H1 (cell line): ENCODE results near the gene MEF2B. TPM values are rescaled to one million over a fixed set of nuclear protein-coding genes. Genes with fewer than 3 reads are reported as not detected.

Source experiments
- CTCF ChIA-PET: fragments of 300-600 bp; sonication (Branson Sonifier 250); formaldehyde crosslinking; loops from one replicate; lab custom pipeline; 2021; ENCODE audit not compliant: partially characterized antibody; lab: Charles Lee
- POLR2A ChIA-PET: fragments of 300-600 bp; sonication (Branson Sonifier 250); formaldehyde crosslinking; loops from one replicate; lab custom pipeline; 2021; ENCODE audit warnings: inconsistent platforms; ENCODE audit not compliant: partially characterized antibody; lab: Charles Lee
- DNase-seq, 2 experiments: peaks; one replicate each; pipeline versions ENCODE4 v3.0.0 to v3.0.0-alpha.2; 2010 to 2022; ENCODE audit warnings: low spot score in 2 of 2, low read depth in 1 of 2, mixed read lengths in 1 of 2
- FAIRE-seq: peaks from 2 replicates; lab custom pipeline; 2011; peaks lifted over from hg19 to GRCh38; lab: Jason Lieb, UNC
- H2AFZ ChIP-seq: 2 replicates; pipeline ENCODE4 v1.8.1; 2012; ENCODE audit warnings: low read length, inconsistent platforms
- H2AK5ac ChIP-seq: 2 replicates; pipeline ENCODE4 v1.6.1; 2013; ENCODE audit warnings: low read depth, low read length
- H2BK120ac ChIP-seq: replicated peaks from 2 replicates; pipeline ENCODE3; 2013; ENCODE audit warnings: low read depth, low read length, inconsistent platforms
- H2BK12ac ChIP-seq: 2 replicates; pipeline ENCODE4 v1.6.1; 2013; ENCODE audit warnings: low read depth, low read length
- H2BK15ac ChIP-seq: 2 replicates; pipeline ENCODE4 v1.6.1; 2013; ENCODE audit warnings: low read length
- H2BK20ac ChIP-seq: 2 replicates; pipeline ENCODE4 v1.6.1; 2013; ENCODE audit warnings: low read length
- H2BK5ac ChIP-seq: 2 replicates; pipeline ENCODE4 v1.6.1; 2013; ENCODE audit warnings: low read depth, low read length
- H3K14ac ChIP-seq: 2 replicates; pipeline ENCODE4 v1.6.1; 2013; ENCODE audit warnings: inconsistent platforms; ENCODE audit not compliant: insufficient read length
- H3K18ac ChIP-seq: 2 replicates; pipeline ENCODE4 v1.6.1; 2013; ENCODE audit warnings: low read length; ENCODE audit errors: extremely low read depth
- H3K23ac ChIP-seq: 2 replicates; pipeline ENCODE4 v1.6.1; 2013; ENCODE audit warnings: inconsistent platforms; ENCODE audit not compliant: insufficient read length
- H3K23me2 ChIP-seq: 2 replicates; pipeline ENCODE4 v1.6.1; 2013; ENCODE audit warnings: low read depth, low read length
- H3K27ac ChIP-seq: 2 replicates; pipeline ENCODE4 v1.6.1; 2011; ENCODE audit warnings: low read depth, low read length, inconsistent platforms
- H3K27me3 ChIP-seq, 4 experiments: replicated peaks in 1 of 4; 1 replicate in 1 of 4; 2 replicates in 3 of 4; pipeline versions ENCODE4 v1.6.1 to v1.8.1; 2011 to 2013; ENCODE audit warnings: low read length in 3 of 4, mild to moderate bottlenecking in 3 of 4, inconsistent platforms in 2 of 4, mixed read lengths in 2 of 4, moderate library complexity in 1 of 4; ENCODE audit not compliant: control insufficient read depth in 3 of 4, insufficient read depth in 3 of 4; ENCODE audit errors: extremely low read depth in 1 of 4
- H3K36me3 ChIP-seq, 4 experiments: 2 replicates each; pipeline versions ENCODE4 v1.6.1 to v1.8.1; 2011 to 2013; ENCODE audit warnings: mild to moderate bottlenecking in 4 of 4, low read length in 3 of 4, moderate library complexity in 2 of 4, control low read depth in 1 of 4, inconsistent platforms in 1 of 4; ENCODE audit not compliant: insufficient read depth in 4 of 4, control insufficient read depth in 2 of 4
- H3K4ac ChIP-seq: replicated peaks from 2 replicates; pipeline ENCODE3; 2013; ENCODE audit warnings: low read length, low read depth, mixed read lengths, inconsistent platforms; ENCODE audit not compliant: insufficient read length
- H3K4me1 ChIP-seq, 4 experiments: replicated peaks in 1 of 4; 1 replicate in 1 of 4; 2 replicates in 3 of 4; pipeline versions ENCODE4 v1.6.1 to v1.8.1; 2011 to 2013; ENCODE audit warnings: low read length in 3 of 4, inconsistent platforms in 2 of 4, mixed read lengths in 1 of 4; ENCODE audit not compliant: insufficient read depth in 4 of 4, control insufficient read depth in 3 of 4
- H3K4me2 ChIP-seq, 2 experiments: 2 replicates each; pipeline versions ENCODE4 v1.6.1 to v1.8.1; 2011 to 2013; ENCODE audit warnings: low read depth in 2 of 2, low read length in 2 of 2, control low read depth in 1 of 2, inconsistent platforms in 1 of 2, mild to moderate bottlenecking in 1 of 2; ENCODE audit not compliant: insufficient read depth in 1 of 2
- H3K4me3 ChIP-seq, 4 experiments: fragments of 200-600, 300-600 bp in 1 of 4; sonication (generic), shearing (Covaris generic), sonication (Bioruptor Twin) in 1 of 4; 2 replicates each; pipeline versions ENCODE4 v1.5.1 to v1.8.1; 2011 to 2016; ENCODE audit warnings: low read length in 4 of 4, low read depth in 3 of 4, control low read depth in 2 of 4, inconsistent platforms in 2 of 4, mild to moderate bottlenecking in 2 of 4, mixed read lengths in 1 of 4, moderate library complexity in 1 of 4; ENCODE audit not compliant: insufficient read depth in 2 of 4; ENCODE audit errors: extremely low read depth in 1 of 4
- H3K56ac ChIP-seq: replicated peaks from 2 replicates; pipeline ENCODE3; 2013; ENCODE audit warnings: low read depth, mild to moderate bottlenecking, mixed read lengths, low read length, inconsistent platforms; ENCODE audit not compliant: insufficient read length
- H3K79me1 ChIP-seq: 2 replicates; pipeline ENCODE4 v1.6.1; 2013; ENCODE audit warnings: low read depth, low read length, control low read depth
- H3K79me2 ChIP-seq, 2 experiments: 2 replicates each; pipeline versions ENCODE4 v1.6.1 to v1.8.1; 2012 to 2013; ENCODE audit warnings: low read length in 2 of 2, mild to moderate bottlenecking in 2 of 2, inconsistent platforms in 1 of 2; ENCODE audit not compliant: insufficient read depth in 2 of 2, control insufficient read depth in 1 of 2
- H3K9ac ChIP-seq, 4 experiments: replicated peaks in 1 of 4; 1 replicate in 1 of 4; 2 replicates in 3 of 4; pipeline versions ENCODE4 v1.6.1 to v1.8.1; 2011 to 2013; ENCODE audit warnings: low read depth in 3 of 4, low read length in 3 of 4, control low read depth in 2 of 4, mild to moderate bottlenecking in 2 of 4, moderate library complexity in 2 of 4, inconsistent platforms in 1 of 4; ENCODE audit errors: extremely low read depth in 1 of 4
- H3K9me3 ChIP-seq, 2 experiments: 2 replicates each; pipeline versions ENCODE4 v1.6.1 to v1.8.1; 2012 to 2013; ENCODE audit warnings: mild to moderate bottlenecking in 2 of 2, moderate library complexity in 2 of 2, control low read depth in 1 of 2, inconsistent platforms in 1 of 2, low read depth in 1 of 2, low read length in 1 of 2, mixed read lengths in 1 of 2; ENCODE audit not compliant: insufficient read depth in 2 of 2
- H4K20me1 ChIP-seq, 2 experiments: replicated peaks in 1 of 2; 2 replicates each; pipeline versions ENCODE3 to v1.8.1; 2011 to 2013; ENCODE audit warnings: inconsistent platforms in 2 of 2, low read length in 2 of 2, mild to moderate bottlenecking in 1 of 2; ENCODE audit not compliant: insufficient read depth in 2 of 2, control insufficient read depth in 1 of 2
- H4K5ac ChIP-seq: 2 replicates; pipeline ENCODE4 v1.6.1; 2013; ENCODE audit warnings: low read length, low read depth, mixed read lengths, inconsistent platforms; ENCODE audit not compliant: insufficient read length
- H4K8ac ChIP-seq: 2 replicates; pipeline ENCODE4 v1.8.0; 2013; ENCODE audit warnings: mild to moderate bottlenecking, moderate library complexity, low read length, inconsistent platforms; ENCODE audit not compliant: insufficient read depth; ENCODE audit errors: extremely low read depth
- H4K91ac ChIP-seq: replicated peaks from 2 replicates; pipeline ENCODE3; 2013; ENCODE audit warnings: low read length, mixed read lengths, inconsistent platforms; ENCODE audit not compliant: insufficient read length
- ATF2 ChIP-seq: IDR thresholded peaks from 2 replicates; pipeline ENCODE4 v1.6.1; 2012; ENCODE audit warnings: low read length, inconsistent platforms
- HDAC2 ChIP-seq, 2 experiments: fragments of 300-600 bp in 1 of 2; sonication (generic) in 1 of 2; IDR thresholded peaks; 2 replicates each; pipeline ENCODE4 v1.6.1; 2011 to 2012; ENCODE audit warnings: low read depth in 2 of 2, low read length in 2 of 2, mild to moderate bottlenecking in 2 of 2, moderate library complexity in 2 of 2, borderline replicate concordance in 1 of 2, inconsistent platforms in 1 of 2
- KDM5A ChIP-seq: fragments of 200-600 bp; IDR thresholded peaks from 2 replicates; pipeline ENCODE4 v1.7.1; 2012; ENCODE audit warnings: mild to moderate bottlenecking, low read length, inconsistent platforms, mixed read lengths
- MAFK ChIP-seq: IDR thresholded peaks from 2 replicates; pipeline ENCODE4 v1.6.1; 2012; ENCODE audit warnings: low read depth, mild to moderate bottlenecking, improper control_type of control experiment, low read length
- RBBP5 ChIP-seq: IDR thresholded peaks from 2 replicates; pipeline ENCODE4 v1.7.1; 2012; ENCODE audit warnings: low read depth, mild to moderate bottlenecking, inconsistent platforms, low read length, moderate library complexity, borderline replicate concordance
- SP1 ChIP-seq: IDR thresholded peaks from 2 replicates; pipeline ENCODE4 v1.6.1; 2011; ENCODE audit warnings: low read depth, low read length
- TCF12 ChIP-seq: IDR thresholded peaks from 2 replicates; pipeline ENCODE4 v1.6.1; 2011; ENCODE audit warnings: low read depth, mild to moderate bottlenecking, low read length
- ZNF274 ChIP-seq: IDR thresholded peaks from 2 replicates; pipeline ENCODE4 v1.7.0; 2012; ENCODE audit warnings: low read length, borderline replicate concordance; ENCODE audit errors: extremely low read depth
- WGBS, 2 experiments: shearing (Covaris generic) in 1 of 2; methylation state at CpG; one replicate each; pipeline versions ENCODE4 v1.1.6 to v1.1.7; 2013 to 2015; ENCODE audit warnings: low lambda C conversion rate in 2 of 2, mixed read lengths in 2 of 2, inconsistent platforms in 1 of 2, low coverage in 1 of 2, missing lambda C conversion rate in 1 of 2; ENCODE audit not compliant: insufficient replicate concordance in 2 of 2, insufficient coverage in 1 of 2, insufficient read length in 1 of 2; ENCODE audit errors: extremely low coverage in 1 of 2, missing lambda C conversion rate in 1 of 2; 5-methylcytosine and 5-hydroxymethylcytosine counted together
- polyA plus RNA-seq, 7 experiments: library from polyadenylated mRNA; depleted of rRNA in 3 of 7; stranded (reverse) in 5 of 7; unstranded in 2 of 7; fragments of >200 nt in 5 of 7; fragments of 200-250 nt in 2 of 7; gene quantifications; 1 replicate in 5 of 7; 2 replicates in 1 of 7; 4 replicates in 1 of 7; pipeline versions ENCODE4 v1.2.1 to v1.2.3, GENCODE V29; 2011 to 2013; ENCODE audit warnings: missing spikeins in 2 of 7, mixed read lengths in 2 of 7
- total RNA-seq: library from RNA; stranded (reverse); fragmentation: NEBNext Ultra II Directional; extraction: Animal tissue kit (Norgen Biotek cat#: 25700); gene quantifications from 2 replicates; pipeline ENCODE4 v1.2.1, GENCODE V29; 2021
- TF ChIP-seq, protein P1 (sequence below): IDR thresholded peaks from 2 replicates; pipeline ENCODE4 v1.6.1; 2012; ENCODE audit warnings: inconsistent platforms

The MEF2B gene
- total and polyA plus RNA-seq, 2 of the 8 experiments (the other 6 are each of a cell fraction or from before 2014, with no cell fraction given) = 2.8 to 3.7 TPM

DNA sequence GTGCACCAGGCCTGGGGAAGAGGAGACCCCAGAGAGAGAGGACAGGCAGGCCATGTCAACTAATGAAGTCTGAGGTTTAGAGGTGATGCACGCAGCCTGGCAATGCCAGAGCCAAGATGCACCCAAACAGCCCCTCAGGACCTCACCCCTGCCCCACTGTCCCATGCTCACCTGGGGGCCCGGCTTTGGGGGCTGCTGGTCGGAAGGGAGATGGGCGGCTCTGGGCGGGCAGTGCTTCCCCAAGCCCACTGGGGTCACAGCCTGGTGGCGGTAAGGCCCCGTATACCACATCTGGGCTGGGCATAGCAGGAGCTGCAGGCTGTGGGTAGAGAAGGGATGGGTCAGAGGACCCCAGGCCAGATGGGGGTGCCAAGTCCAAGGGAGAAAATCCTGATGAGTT is 23.2 kb downstream of the MEF2B start:
- no peaks in the 10 kb centered on the region for H3K23me2 ChIP-seq
- 91% methylated on average over 7 of the region's 7 CpGs; no CpG with 5 or more reads in 1 of the 2 experiments for WGBS, 2 experiments
- no peaks in the 10 kb centered on the region for H4K20me1 ChIP-seq
- no peak overlapping the region for H4K91ac ChIP-seq
- H3K79me1 ChIP-seq = no peaks in the 10 kb centered on the region
- FAIRE-seq = no peak
- DNase-seq = no peak
- H3K9ac ChIP-seq = no peak overlapping the region
- no peak overlapping the region for H2BK120ac ChIP-seq
- H3K23ac ChIP-seq = no peak overlapping the region
- H2BK12ac ChIP-seq = no peak overlapping the region
- H3K4me2 ChIP-seq = no peak overlapping the region
- no peak overlapping the region for H2BK5ac ChIP-seq
- no peaks in the 10 kb centered on the region for H3K79me2 ChIP-seq
- H3K4me1 ChIP-seq = peaks cover 0 to 2% (median under 1%) of the 10 kb centered on the region in 4 experiments; a peak in 2 of 7 replicates
- no peak overlapping the region for H3K27ac ChIP-seq
- no peak overlapping the region for H2AFZ ChIP-seq
- ChIA-PET POLR2A (interaction anchor here (0.7 to 5.7 kb wide), 5 partner anchors 10 to 28 kb away, joined by 3 to 33 read pairs (median 5); partner anchors contain the start of gene MEF2B), CTCF (interaction anchor here (0.7 to 4.7 kb wide), 8 partner anchors 11 to 70 kb away, joined by 3 to 85 read pairs (median 4); no protein-coding TSS in a partner anchor)
- no peak overlapping the region for H3K14ac ChIP-seq
- TF ChIP-seq ATF2 = no peak
- no peak for TF ChIP-seq KDM5A
- no peak for TF ChIP-seq RBBP5
- no peak for TF ChIP-seq TCF12
- no peak for TF ChIP-seq MAFK
- no peak for TF ChIP-seq SP1
- TF ChIP-seq, protein P1, sequence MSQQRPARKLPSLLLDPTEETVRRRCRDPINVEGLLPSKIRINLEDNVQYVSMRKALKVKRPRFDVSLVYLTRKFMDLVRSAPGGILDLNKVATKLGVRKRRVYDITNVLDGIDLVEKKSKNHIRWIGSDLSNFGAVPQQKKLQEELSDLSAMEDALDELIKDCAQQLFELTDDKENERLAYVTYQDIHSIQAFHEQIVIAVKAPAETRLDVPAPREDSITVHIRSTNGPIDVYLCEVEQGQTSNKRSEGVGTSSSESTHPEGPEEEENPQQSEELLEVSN = no peak
- no peak for TF ChIP-seq HDAC2 (IDR thresholded peaks at IDR 0.05; ENCODE audit: borderline replicate concordance in 1 of 2, low read depth in 2 of 2, low read length in 2 of 2)
- TF ChIP-seq ZNF274 = no peak
- H3K4ac ChIP-seq = no peak overlapping the region
- no peak overlapping the region for H3K18ac ChIP-seq
- no peaks in the 10 kb centered on the region for H3K9me3 ChIP-seq
- no peaks in the 10 kb centered on the region for H3K27me3 ChIP-seq
- H2AK5ac ChIP-seq = no peak overlapping the region
- no peak overlapping the region; the same call in 1 of the 2 replicates for H4K8ac ChIP-seq
- H2BK20ac ChIP-seq = no peak overlapping the region
- no peaks in the 10 kb centered on the region for H3K36me3 ChIP-seq
- H4K5ac ChIP-seq = no peak overlapping the region
- no peak overlapping the region for H2BK15ac ChIP-seq
- H3K56ac ChIP-seq = no peak overlapping the region
- no peak overlapping the region for H3K4me3 ChIP-seq
